Smooth muscle cell of the umbilical artery (primary cell): ENCODE results near the gene SLC25A4. TPM values are rescaled to one million over a fixed set of nuclear protein-coding genes. Genes with fewer than 3 reads are reported as not detected.

ENCODE experiments used
- total RNA-seq: library from RNA; depleted of rRNA; stranded (reverse); fragments of >200 nt; gene quantifications from 2 replicates; pipeline ENCODE4 v1.2.3, GENCODE V29; 2014

The SLC25A4 gene
- 27.5 and 31.2 TPM in 2 replicates for total RNA-seq

DNA sequence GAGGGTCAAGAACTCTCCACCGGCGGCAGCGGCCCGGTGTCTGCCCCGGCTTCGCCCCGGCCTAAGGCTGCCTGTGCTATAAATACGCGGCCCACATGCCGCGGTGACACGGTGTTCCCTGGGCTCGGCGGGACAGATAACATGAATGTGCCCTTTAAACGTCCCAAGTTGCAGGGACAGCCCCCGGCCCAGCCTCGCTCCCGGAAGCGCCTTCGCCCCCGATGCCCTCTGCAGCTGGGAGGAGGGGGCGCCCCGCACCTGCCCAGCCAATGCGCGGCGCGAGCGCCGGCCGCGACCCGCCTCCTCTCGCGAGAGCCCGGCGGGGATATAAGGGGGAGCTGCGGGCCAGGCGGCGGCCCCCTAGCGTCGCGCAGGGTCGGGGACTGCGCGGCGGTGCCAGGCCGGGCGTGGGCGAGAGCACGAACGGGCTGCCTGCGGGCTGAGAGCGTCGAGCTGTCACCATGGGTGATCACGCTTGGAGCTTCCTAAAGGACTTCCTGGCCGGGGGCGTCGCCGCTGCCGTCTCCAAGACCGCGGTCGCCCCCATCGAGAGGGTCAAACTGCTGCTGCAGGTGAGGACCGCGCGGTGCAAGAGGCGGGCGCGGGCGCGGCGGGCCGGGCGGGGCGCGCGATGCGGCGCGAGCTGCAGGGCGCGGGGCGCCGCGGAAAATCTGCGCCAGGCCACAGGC is at the start of gene SLC25A4:
Gene SLC25A4, plus strand, starts transcription at position 355 of the 689 bp plus-strand sequence. Its CDS starts 107 bp downstream, at position 462.

Other genes starting within 250 kb of the SLC25A4 start
- gene HELT, start 124.8 kb upstream of the SLC25A4 start, total RNA-seq = not detected in 2 replicates
- 34.7 and 64.5 TPM in 2 replicates for gene CFAP97, start 60.7 kb downstream of the SLC25A4 start, total RNA-seq
- gene SNX25, start 66.3 kb downstream of the SLC25A4 start, total RNA-seq = 112 and 133 TPM in 2 replicates